Right lobe of liver (tissue), 4 donors: Measurements from ENCODE around the gene GLYR1.

Experiments used
- CTCF ChIP-seq, 4 donors: fragments of 200-600 bp in 3 of 4; fragments of 450-650 bp in 1 of 4; IDR thresholded peaks; one replicate each; pipeline versions ENCODE4 v1.5.1 to v1.8.0; 2016 to 2022; ENCODE audit warnings: antibody characterized with exemption in 4 of 4, mild to moderate bottlenecking in 2 of 4
- POLR2A ChIP-seq: fragments of 450-650 bp; IDR thresholded peaks from one replicate; pipeline ENCODE4 v1.6.1; 2017; ENCODE audit warnings: antibody characterized with exemption, mild to moderate bottlenecking
- donor health status: DM: no; HTN: no; CAD: no.
- donor health status: DM: no; HTN: no; CAD: no.
- donor health status: DM: no; HTN: yes; CAD: no.

GRCh38 chr16:4890026-4890425 is 42.9 kb upstream of the GLYR1 start:
- no peak for TF ChIP-seq CTCF (IDR thresholded peaks at IDR 0.05)
- TF ChIP-seq POLR2A: no peak
